Suprapubic skin (tissue), 4 donors: ENCODE data around the gene WDR26. TPM values are rescaled to one million over a fixed set of nuclear protein-coding genes. Genes with fewer than 3 reads are reported as not detected.
A peak's percentile ranks its signal among the peaks of the same experiment; 100 is the strongest.

Experiments
- DNase-seq, 2 donors: peaks; one replicate each; pipeline ENCODE4 v3.0.0-alpha.2; 2019; ENCODE audit warnings: low spot score in 2 of 2
- H3K27ac ChIP-seq: fragments of 200-600 bp; sonication (generic); one replicate; pipeline ENCODE4 v1.5.1; 2019
- H3K27me3 ChIP-seq: fragments of 200-600 bp; sonication (generic); one replicate; pipeline ENCODE4 v1.5.1; 2019
- H3K36me3 ChIP-seq: fragments of 200-600 bp; sonication (generic); one replicate; pipeline ENCODE4 v1.5.1; 2019
- H3K4me1 ChIP-seq: fragments of 200-600 bp; sonication (generic); one replicate; pipeline ENCODE4 v1.5.1; 2019
- H3K4me3 ChIP-seq: fragments of 200-600 bp; sonication (generic); one replicate; pipeline ENCODE4 v1.5.1; 2019; ENCODE audit warnings: mild to moderate bottlenecking
- H3K9me3 ChIP-seq: fragments of 200-600 bp; sonication (generic); one replicate; pipeline ENCODE4 v1.5.1; 2019
- CTCF ChIP-seq, 2 donors: fragments of 200-600 bp in 1 of 2; fragments of 450-650 bp in 1 of 2; sonication (generic) in 1 of 2; IDR thresholded peaks; one replicate each; pipeline ENCODE4 v1.5.1; 2016 to 2019; ENCODE audit warnings: antibody characterized with exemption in 2 of 2, mild to moderate bottlenecking in 1 of 2, moderate library complexity in 1 of 2
- EP300 ChIP-seq: sonication (generic); formaldehyde crosslinking; IDR thresholded peaks from one replicate; pipeline ENCODE4 v1.6.1; 2017; ENCODE audit warnings: antibody characterized with exemption
- POLR2A ChIP-seq, 2 donors: fragments of 450-650 bp; IDR thresholded peaks; one replicate each; pipeline ENCODE4 v1.6.1; 2017; ENCODE audit warnings: antibody characterized with exemption in 2 of 2, mild to moderate bottlenecking in 2 of 2, moderate library complexity in 2 of 2
- POLR2AphosphoS5 ChIP-seq, 3 donors: sonication (generic); formaldehyde crosslinking; IDR thresholded peaks; one replicate each; pipeline ENCODE4 v1.6.1; 2017; ENCODE audit warnings: antibody characterized with exemption in 3 of 3
- WGBS: methylation state at CpG from one replicate; pipeline ENCODE4 v1.1.5; 2018; 5-methylcytosine and 5-hydroxymethylcytosine counted together
- total RNA-seq, 4 donors: library from RNA; depleted of rRNA; stranded (reverse); fragments of >200 nt; gene quantifications; one replicate each; pipeline ENCODE4 v1.1.0, GENCODE V29; 2016

WDR26 gene
- total RNA-seq, 4 donors from 2014 or later, result 92.4 to 174 (median 111) TPM

DNA sequence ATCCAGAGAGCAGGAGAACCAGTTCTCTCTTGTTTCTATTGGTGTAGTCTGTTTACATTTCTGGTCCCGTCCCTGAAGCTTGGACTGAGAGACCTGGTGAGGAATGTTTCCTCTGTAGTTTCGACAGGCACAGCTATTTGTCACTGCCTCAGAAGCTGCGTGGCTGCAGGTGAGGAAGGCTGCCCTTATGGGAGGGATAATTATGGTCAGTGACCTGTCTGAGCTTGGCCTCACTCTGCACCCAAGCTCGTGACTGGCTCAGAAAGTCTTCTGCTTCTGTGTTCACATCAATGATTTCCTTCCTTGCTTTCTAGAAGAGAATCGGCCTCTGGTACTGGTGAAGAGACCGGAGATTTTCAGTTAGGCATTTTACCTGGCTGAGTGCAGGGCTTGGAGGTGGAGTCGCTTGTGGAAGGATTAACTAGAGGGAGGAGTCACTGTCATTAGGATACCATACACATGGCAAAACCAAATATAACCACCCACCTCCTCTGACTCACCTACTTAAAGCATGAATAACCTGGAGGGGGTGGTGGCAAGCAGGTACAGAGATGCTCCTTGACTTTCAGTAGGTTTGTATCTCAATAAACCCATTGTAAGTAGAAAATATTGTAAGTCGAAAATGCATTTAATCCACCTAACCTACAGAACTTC lies 19.9 kb upstream of the WDR26 start:
- Histone ChIP-seq H3K27me3 (no peaks in the 10 kb centered on the region), H3K4me3 (no peak overlapping the region), H3K27ac (peak overlapping the region; percentile 93), H3K9me3 (no peaks in the 10 kb centered on the region), H3K4me1 (peaks cover 48% of the 10 kb centered on the region), H3K36me3 (no peaks in the 10 kb centered on the region)
- DNase-seq, result no peak
- WGBS, result 54% methylated on average over 8 of the region's 8 CpGs
- no peak for TF ChIP-seq POLR2A (IDR thresholded peaks at IDR 0.05)
- no peak for TF ChIP-seq CTCF (IDR thresholded peaks at IDR 0.05)
- TF ChIP-seq POLR2AphosphoS5 (IDR thresholded peaks at IDR 0.05), result peak in 1 of 3 donors; percentile 8
- no peak for TF ChIP-seq EP300

DNA sequence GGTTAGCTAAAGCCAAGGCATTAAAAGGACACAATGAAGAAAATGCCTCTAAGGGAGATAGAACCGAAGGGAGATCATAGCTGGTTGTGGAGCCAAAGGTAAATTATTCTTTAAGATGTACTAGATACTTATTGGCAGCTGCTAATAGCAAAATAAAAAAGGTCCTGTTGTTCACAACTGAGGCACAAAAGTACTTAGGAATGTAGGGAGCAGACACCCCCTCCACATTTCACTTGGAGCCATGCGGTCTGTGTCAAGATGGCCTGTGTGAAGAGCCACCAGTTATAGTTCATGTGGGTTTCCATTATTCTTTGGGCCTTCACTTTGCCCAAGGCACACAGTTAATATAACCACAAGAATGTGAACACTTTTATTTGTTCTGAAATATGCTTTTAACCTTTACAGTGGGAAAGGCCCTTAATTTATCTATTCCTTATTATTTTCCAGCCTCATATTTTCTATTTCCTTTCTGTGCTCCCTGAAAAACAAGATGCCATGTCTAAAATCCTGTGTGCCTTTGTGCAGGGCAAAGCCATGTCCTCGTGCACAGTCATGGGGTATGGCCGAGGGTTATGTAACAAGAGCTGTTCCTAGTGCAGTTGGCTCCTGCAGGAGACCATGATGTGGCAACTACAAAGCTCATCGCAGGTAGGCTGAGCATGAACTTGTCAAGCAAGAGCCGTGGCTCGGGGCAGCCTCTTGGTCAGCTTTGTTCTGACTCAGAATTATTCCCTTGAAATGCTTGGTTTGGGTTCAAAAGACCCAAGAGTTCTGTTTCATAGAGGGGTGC lies 16.2 kb upstream of the WDR26 start:
- H3K4me1 ChIP-seq, result peaks cover 34% of the 10 kb centered on the region

GRCh38 chr1:224450159-224450558 lies 15.6 kb upstream of the WDR26 start:
- Histone ChIP-seq H3K4me1 (peaks cover 28% of the 10 kb centered on the region), H3K9me3 (no peaks in the 10 kb centered on the region), H3K4me3 (no peak overlapping the region), H3K36me3 (no peaks in the 10 kb centered on the region), H3K27me3 (no peaks in the 10 kb centered on the region), H3K27ac (peak overlapping the region; percentile 32)
- no peak for TF ChIP-seq POLR2A (IDR thresholded peaks at IDR 0.05)
- no peak for TF ChIP-seq POLR2AphosphoS5 (IDR thresholded peaks at IDR 0.05)
- no peak for TF ChIP-seq CTCF (IDR thresholded peaks at IDR 0.05)
- 74% methylated on average over 5 of the region's 5 CpGs for WGBS
- DNase-seq, result no peak

More for the DNA sequence above, 16.2 kb upstream of the WDR26 start:
- Histone ChIP-seq H3K27ac (peak overlapping the region; percentile 32), H3K36me3 (no peaks in the 10 kb centered on the region), H3K4me3 (no peak overlapping the region), H3K9me3 (no peaks in the 10 kb centered on the region), H3K27me3 (no peaks in the 10 kb centered on the region)
- no peak for DNase-seq
- 83% methylated on average over 7 of the region's 7 CpGs for WGBS
- TF ChIP-seq POLR2A (IDR thresholded peaks at IDR 0.05) (no peak), CTCF (IDR thresholded peaks at IDR 0.05) (no peak), EP300 (no peak), POLR2AphosphoS5 (IDR thresholded peaks at IDR 0.05) (peak in 1 of 3 donors; percentile 17)

DNA sequence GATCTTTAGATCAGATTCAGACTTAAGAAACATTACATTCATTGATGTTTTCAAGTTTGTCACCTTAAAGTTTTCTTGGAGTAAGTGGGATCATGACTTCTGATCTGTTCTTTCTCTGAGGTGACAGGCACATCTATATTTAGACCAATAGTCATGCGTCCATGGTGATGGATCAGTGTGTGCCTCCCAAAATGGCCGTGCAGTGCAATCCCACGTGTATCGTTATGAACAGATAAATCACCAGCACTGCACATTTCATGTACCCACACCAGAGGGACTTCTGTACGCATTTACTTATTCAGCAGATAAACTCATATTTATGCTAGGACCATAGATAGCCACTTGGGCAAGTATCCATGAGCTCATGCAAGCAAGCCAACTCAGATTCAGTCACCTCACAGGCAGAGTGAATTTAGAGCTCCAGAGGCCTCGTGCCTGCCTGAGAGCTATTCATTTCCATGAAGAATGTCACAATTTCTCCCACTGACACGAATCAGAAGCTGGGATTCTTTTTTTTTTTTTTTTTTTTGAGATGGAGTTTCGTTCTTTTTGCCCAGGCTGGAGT lies 13.9 kb upstream of the WDR26 start:
- H3K27me3 ChIP-seq, result no peaks in the 10 kb centered on the region
- TF ChIP-seq CTCF (IDR thresholded peaks at IDR 0.05) (no peak), POLR2A (IDR thresholded peaks at IDR 0.05) (no peak), EP300 (no peak), POLR2AphosphoS5 (IDR thresholded peaks at IDR 0.05) (no peak)
- no peak overlapping the region for H3K4me3 ChIP-seq
- no peaks in the 10 kb centered on the region for H3K9me3 ChIP-seq
- H3K27ac ChIP-seq, result peak overlapping the region; percentile 62
- no peak for DNase-seq
- WGBS, result 84% methylated on average over 8 of the region's 8 CpGs
- no peaks in the 10 kb centered on the region for H3K36me3 ChIP-seq
- H3K4me1 ChIP-seq, result peaks cover 16% of the 10 kb centered on the region

- 92% methylated on average over 3 of the region's 3 CpGs for WGBS
- H3K36me3 ChIP-seq, result no peaks in the 10 kb centered on the region
- H3K4me1 ChIP-seq, result peaks cover 15% of the 10 kb centered on the region
- DNase-seq, result no peak
- no peaks in the 10 kb centered on the region for H3K9me3 ChIP-seq
- H3K27ac ChIP-seq, result peak overlapping the region; percentile 62
- TF ChIP-seq EP300, result no peak
- no peak for TF ChIP-seq POLR2A (IDR thresholded peaks at IDR 0.05)
- TF ChIP-seq CTCF (IDR thresholded peaks at IDR 0.05), result no peak
- TF ChIP-seq POLR2AphosphoS5 (IDR thresholded peaks at IDR 0.05), result no peak
- H3K27me3 ChIP-seq, result no peaks in the 10 kb centered on the region
- no peak overlapping the region for H3K4me3 ChIP-seq
Measured at GRCh38 chr1:224447971-224448370, 13.4 kb upstream of the WDR26 start.
